Gastroesophageal sphincter (tissue), 4 donors: Measurements from ENCODE around the gene NT5C2. TPM values are rescaled to one million over a fixed set of nuclear protein-coding genes. Genes with fewer than 3 reads are reported as not detected.

ENCODE experiments used
- ATAC-seq: fragments of 150-250 bp; one replicate; pipeline ENCODE4 v1.9.1; 2016; ENCODE audit warnings: mild to moderate bottlenecking, moderate library complexity
- H3K27ac ChIP-seq, 4 donors: fragments of 200-600 bp; sonication (generic) in 3 of 4; 1 replicate in 3 of 4; 2 replicates in 1 of 4; pipeline ENCODE4 v1.5.1; 2016 to 2019
- H3K27me3 ChIP-seq: fragments of 200-600 bp; sonication (generic); one replicate; pipeline ENCODE4 v1.5.1; 2019
- H3K36me3 ChIP-seq, 2 donors: fragments of 200-600 bp; sonication (generic); one replicate each; pipeline ENCODE4 v1.5.1; 2019; ENCODE audit warnings: control low read depth in 1 of 2
- H3K4me1 ChIP-seq, 3 donors: fragments of 200-600 bp; sonication (generic); 1 replicate in 2 of 3; 2 replicates in 1 of 3; pipeline ENCODE4 v1.5.1; 2016 to 2019; ENCODE audit warnings: control low read depth in 2 of 3
- H3K4me3 ChIP-seq, 2 donors: fragments of 200-600 bp; sonication (generic); one replicate each; pipeline ENCODE4 v1.5.1; 2019; ENCODE audit warnings: mild to moderate bottlenecking in 1 of 2, moderate library complexity in 1 of 2
- H3K9me3 ChIP-seq, 3 donors: fragments of 200-600 bp; sonication (generic); one replicate each; pipeline ENCODE4 v1.5.1; 2017 to 2019; ENCODE audit warnings: control low read depth in 2 of 3
- EP300 ChIP-seq: sonication (generic); formaldehyde crosslinking; IDR thresholded peaks from one replicate; pipeline ENCODE4 v1.6.1; 2017; ENCODE audit warnings: antibody characterized with exemption, mild to moderate bottlenecking
- POLR2A ChIP-seq, 2 donors: fragments of 450-650 bp; IDR thresholded peaks; one replicate each; pipeline ENCODE4 v1.6.1; 2017; ENCODE audit warnings: antibody characterized with exemption in 2 of 2, mild to moderate bottlenecking in 2 of 2, moderate library complexity in 1 of 2
- POLR2AphosphoS5 ChIP-seq: sonication (generic); formaldehyde crosslinking; IDR thresholded peaks from one replicate; pipeline ENCODE4 v1.6.1; 2017; ENCODE audit warnings: antibody characterized with exemption
- WGBS, 2 donors: methylation state at CpG; one replicate each; pipeline ENCODE4 v1.1.5; 2018; ENCODE audit warnings: low coverage in 1 of 2; 5-methylcytosine and 5-hydroxymethylcytosine counted together
- total RNA-seq, 4 donors: library from RNA; depleted of rRNA; stranded (reverse); fragments of >200 nt; gene quantifications; one replicate each; pipeline ENCODE4 v1.1.0, GENCODE V29; 2016
- TF ChIP-seq, protein P1 (sequence below), 4 experiments: fragments of 200-600 bp in 2 of 4; fragments of 450-650 bp in 2 of 4; sonication (generic) in 1 of 4; IDR thresholded peaks; one replicate each; pipeline ENCODE4 v1.5.1; 2017 to 2019; ENCODE audit warnings: antibody characterized with exemption in 4 of 4, mild to moderate bottlenecking in 2 of 4, moderate library complexity in 2 of 4

Gene NT5C2
- total RNA-seq, 4 donors from 2014 or later = 63.4 to 71.9 (median 71.1) TPM

DNA sequence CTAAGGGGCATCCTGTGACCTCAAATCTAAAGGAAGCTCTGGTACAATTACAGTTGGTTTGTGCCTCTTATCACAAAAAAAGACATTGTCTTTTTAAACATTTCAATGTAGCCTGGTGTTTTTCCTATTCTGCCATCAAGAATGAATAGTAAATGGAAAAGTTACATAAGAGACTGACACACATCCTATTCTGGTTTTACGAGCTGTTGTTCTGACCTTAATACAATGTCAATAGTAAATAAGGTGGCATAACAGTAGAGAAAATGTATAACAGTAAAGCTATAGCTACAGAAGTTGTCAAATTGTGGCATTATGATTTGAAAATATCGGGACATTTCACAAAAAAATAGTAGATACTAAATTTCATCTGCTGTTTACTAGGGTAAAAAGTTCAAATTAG lies 88.4 kb downstream of the NT5C2 start:
- peaks cover 0 to 48% of the 10 kb centered on the region in 2 donors for H3K36me3 ChIP-seq
- TF ChIP-seq POLR2AphosphoS5 (no peak), EP300 (no peak), POLR2A (IDR thresholded peaks at IDR 0.05) (no peak)
- TF ChIP-seq, protein P1, sequence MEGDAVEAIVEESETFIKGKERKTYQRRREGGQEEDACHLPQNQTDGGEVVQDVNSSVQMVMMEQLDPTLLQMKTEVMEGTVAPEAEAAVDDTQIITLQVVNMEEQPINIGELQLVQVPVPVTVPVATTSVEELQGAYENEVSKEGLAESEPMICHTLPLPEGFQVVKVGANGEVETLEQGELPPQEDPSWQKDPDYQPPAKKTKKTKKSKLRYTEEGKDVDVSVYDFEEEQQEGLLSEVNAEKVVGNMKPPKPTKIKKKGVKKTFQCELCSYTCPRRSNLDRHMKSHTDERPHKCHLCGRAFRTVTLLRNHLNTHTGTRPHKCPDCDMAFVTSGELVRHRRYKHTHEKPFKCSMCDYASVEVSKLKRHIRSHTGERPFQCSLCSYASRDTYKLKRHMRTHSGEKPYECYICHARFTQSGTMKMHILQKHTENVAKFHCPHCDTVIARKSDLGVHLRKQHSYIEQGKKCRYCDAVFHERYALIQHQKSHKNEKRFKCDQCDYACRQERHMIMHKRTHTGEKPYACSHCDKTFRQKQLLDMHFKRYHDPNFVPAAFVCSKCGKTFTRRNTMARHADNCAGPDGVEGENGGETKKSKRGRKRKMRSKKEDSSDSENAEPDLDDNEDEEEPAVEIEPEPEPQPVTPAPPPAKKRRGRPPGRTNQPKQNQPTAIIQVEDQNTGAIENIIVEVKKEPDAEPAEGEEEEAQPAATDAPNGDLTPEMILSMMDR (IDR thresholded peaks at IDR 0.05) = no peak
- no peaks in the 10 kb centered on the region for H3K27me3 ChIP-seq
- peaks cover 0 to 45% (median 10%) of the 10 kb centered on the region in 3 donors for H3K4me1 ChIP-seq
- H3K9me3 ChIP-seq = no peaks in the 10 kb centered on the region
- ATAC-seq = no peak
- no peak overlapping the region for H3K4me3 ChIP-seq
- no peak overlapping the region for H3K27ac ChIP-seq
- WGBS, 2 donors = 22 to 28% methylated on average over 2 of the region's 2 CpGs

DNA sequence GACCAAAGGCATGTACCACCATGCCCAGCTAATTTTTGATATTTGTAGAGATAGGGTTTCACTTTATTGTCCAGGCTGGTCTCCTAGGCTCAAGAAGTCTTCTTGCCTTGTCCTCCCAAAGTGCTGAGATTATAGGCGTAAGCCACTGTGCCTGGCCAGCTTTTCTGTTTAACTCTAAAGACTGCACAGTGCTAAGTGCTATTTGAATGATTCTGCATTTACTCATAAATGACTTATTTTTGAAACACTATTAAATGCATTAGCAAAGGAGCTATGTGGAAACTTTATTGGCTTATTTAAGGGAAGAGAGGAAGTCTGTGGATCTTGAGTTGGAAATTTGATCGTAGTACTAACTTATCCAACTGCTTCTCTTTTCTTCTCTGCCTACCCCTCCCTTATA lies 89.1 kb downstream of the NT5C2 start:
- peaks cover 0 to 56% of the 10 kb centered on the region in 2 donors for H3K36me3 ChIP-seq
- no peak for ATAC-seq
- H3K27me3 ChIP-seq = no peaks in the 10 kb centered on the region
- no peak for TF ChIP-seq POLR2AphosphoS5
- TF ChIP-seq, protein P1 (IDR thresholded peaks at IDR 0.05) = no peak
- no peak for TF ChIP-seq POLR2A (IDR thresholded peaks at IDR 0.05)
- no peak for TF ChIP-seq EP300
- peaks cover 0 to 38% (median 10%) of the 10 kb centered on the region in 3 donors for H3K4me1 ChIP-seq
- H3K9me3 ChIP-seq = no peaks in the 10 kb centered on the region
- 63 to 68% methylated on average over 2 of the region's 2 CpGs for WGBS, 2 donors
- no peak overlapping the region for H3K27ac ChIP-seq
- no peak overlapping the region for H3K4me3 ChIP-seq

DNA sequence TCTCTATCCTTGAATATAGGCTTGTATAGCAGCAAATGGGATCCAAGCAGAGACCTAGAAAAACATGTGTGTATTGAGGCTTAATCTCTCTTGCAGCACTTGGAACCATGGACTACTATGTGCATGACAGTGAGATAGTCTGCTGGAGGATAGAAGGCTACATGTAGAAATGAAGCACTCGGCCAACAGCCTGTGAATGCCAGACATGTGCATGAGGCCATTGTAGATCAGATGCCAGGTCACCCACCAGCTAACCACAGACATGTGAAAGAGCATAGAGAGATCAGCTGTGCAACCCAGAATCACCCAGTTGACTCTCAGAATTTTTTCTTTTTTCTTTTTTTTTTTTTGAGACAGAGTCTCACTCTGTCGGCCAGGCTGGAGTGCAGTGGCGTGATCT lies 90.9 kb downstream of the NT5C2 start:
- TF ChIP-seq, protein P1 (IDR thresholded peaks at IDR 0.05) = no peak
- TF ChIP-seq POLR2A (IDR thresholded peaks at IDR 0.05) (no peak), POLR2AphosphoS5 (no peak), EP300 (no peak)
- Histone ChIP-seq H3K27ac (no peak overlapping the region), H3K36me3 (peaks cover 7 to 74% of the 10 kb centered on the region in 2 donors), H3K4me3 (no peak overlapping the region), H3K27me3 (no peaks in the 10 kb centered on the region), H3K9me3 (no peaks in the 10 kb centered on the region), H3K4me1 (peaks cover 0 to 20% (median 4%) of the 10 kb centered on the region in 3 donors)
- no peak for ATAC-seq
- 97 to 100% methylated on average over 3 of the region's 3 CpGs for WGBS, 2 donors

DNA sequence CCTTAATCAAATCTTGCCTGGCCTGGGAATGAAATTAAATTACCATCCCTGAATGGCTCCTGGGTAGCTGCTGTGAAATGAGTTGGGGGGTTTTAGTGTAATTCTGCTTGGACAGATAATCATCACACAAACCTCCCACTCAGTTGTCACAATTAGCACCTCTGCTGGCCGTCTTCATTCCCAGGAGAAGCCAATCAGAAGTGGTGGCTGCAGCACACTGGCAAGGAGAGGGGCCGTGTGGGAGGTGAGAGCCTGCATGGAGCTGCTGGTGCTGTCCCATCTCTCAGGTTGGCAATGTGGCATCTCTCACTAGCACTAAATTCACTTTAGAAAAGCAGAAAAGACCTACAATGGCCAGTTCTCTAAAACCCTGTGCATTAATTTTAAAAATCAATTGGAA lies 92.5 kb downstream of the NT5C2 start:
- 40 to 92% methylated on average over 1 to 2 of the region's 2 CpGs for WGBS, 2 donors
- H3K4me1 ChIP-seq = peaks cover 0 to 14% (median 4%) of the 10 kb centered on the region in 3 donors
- H3K9me3 ChIP-seq = no peaks in the 10 kb centered on the region
- TF ChIP-seq POLR2AphosphoS5 (no peak), POLR2A (IDR thresholded peaks at IDR 0.05) (no peak), EP300 (no peak)
- TF ChIP-seq, protein P1 (IDR thresholded peaks at IDR 0.05) = no peak
- H3K27me3 ChIP-seq = no peaks in the 10 kb centered on the region
- ATAC-seq = no peak
- H3K36me3 ChIP-seq = peaks cover 7 to 82% of the 10 kb centered on the region in 2 donors
- no peak overlapping the region for H3K27ac ChIP-seq
- H3K4me3 ChIP-seq = no peak overlapping the region

DNA sequence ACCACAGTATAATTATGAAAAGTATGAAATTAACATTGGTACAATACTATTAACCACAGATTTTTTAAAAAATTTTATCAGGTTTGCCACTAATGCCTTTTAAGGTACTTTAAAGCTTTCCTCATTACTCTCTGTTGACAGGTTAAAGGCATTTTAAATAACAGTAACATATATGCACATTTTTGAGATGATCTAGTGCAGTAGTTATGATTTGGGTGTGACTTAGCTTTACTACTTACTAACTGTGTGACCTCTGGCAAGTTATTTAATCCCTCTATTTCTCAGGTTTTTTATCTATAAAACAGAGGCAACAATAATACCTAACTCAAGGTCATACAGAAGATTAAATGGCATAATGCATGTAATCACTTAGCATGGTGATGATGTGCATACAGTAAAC lies 94.8 kb downstream of the NT5C2 start:
- Histone ChIP-seq H3K9me3 (no peaks in the 10 kb centered on the region), H3K27me3 (no peaks in the 10 kb centered on the region), H3K36me3 (peaks cover 12 to 91% of the 10 kb centered on the region in 2 donors)

More for the DNA sequence above, 94.8 kb downstream of the NT5C2 start:
- no peak for ATAC-seq
- TF ChIP-seq POLR2A (IDR thresholded peaks at IDR 0.05) = no peak
- no peak overlapping the region for H3K27ac ChIP-seq
- H3K4me1 ChIP-seq = no peaks in the 10 kb centered on the region
- no peak overlapping the region for H3K4me3 ChIP-seq
